Measurements from ENCODE around the gene ADAMTSL2.

ADAMTSL2 gene

DNA sequence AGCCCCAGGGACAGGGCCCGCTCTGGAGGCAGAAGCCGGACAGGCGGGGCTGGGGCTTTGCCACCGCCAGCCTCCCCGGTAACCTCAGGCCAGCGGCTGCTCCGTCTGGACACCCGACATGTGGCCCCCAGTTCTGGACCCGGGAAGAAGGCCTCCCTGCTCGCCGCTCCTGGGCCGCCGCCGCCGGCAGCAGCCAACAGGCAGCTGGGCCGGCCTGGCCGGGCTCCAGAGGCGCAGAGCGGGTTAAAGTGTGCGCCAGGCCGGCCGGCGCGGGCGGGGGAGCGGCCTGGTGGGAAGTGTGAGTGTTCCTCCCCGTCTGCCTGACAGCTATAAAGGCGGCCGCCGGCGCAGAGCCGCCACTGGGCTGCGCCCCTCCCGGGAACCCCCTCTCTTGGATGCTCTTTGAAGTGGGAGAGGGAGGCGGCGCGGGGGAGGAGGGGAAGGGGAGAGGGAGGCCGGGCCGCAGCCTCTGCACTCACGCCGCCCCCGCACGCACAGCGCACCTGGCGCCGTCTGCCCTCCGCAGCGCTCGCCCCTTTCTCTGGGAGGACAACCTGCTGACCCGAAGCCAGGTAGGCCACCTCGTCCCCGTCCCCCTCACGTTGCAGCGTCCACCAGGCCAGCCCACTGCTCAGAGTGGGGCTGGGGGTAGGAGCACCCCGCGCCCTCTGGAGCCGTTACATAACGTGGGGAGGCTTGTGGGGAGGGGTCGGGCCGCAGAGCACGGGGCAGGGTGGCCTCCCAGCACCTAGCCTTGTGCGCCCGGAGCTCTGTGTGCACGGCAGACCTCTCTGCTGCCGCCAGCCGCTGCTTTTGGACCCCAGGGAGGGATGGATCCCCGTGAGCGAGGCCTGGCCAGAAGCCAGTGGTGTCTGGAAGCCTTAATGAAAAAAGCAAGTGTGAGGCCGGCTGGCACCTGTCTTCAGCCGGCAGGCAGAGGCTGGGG is at the start of gene ADAMTSL2:
TSS of gene ADAMTSL2 (plus strand) at position 359 of the 946 bp plus-strand sequence. CDS start 2,009 bp downstream, outside the sequence.
- in situ Hi-C loops (cut with HindIII; ENCODE audit: low sequenced_read_pairs) = no loop called here

DNA sequence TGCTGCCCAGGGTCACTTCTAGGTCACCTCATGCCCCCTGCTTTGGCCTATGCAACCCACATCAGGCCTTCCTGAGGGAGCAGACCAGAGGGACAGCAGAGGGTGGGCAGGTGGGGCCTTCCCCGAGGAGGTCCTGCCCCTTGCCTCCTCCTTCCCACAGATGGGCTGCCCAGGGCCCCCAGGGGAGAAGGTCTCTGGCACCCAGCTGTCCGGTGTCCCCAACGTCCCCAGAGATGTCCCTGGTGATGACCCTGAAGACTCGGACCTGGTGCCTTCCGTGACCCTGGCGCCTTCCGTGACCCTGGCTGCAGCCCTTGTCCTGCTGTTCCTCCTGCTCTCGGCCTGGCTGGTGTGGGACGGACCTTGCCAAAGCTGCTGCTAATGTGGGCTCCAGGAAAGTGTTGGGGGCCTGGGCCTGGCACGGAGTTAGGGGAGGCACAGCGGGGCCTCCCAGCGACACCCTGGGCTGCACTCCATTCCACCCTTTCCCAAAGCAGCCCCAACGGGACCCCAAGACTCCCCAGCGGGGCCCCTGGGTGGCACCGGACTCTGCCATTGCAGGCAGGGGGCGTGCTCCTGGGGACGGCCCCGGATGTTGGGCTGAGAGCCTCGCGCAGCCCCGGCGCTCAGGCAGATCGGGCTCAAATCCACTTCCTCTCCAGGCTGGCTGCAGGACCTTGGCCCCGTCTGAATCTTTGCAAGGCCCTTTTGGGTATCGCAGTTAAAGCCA is 48.8 kb upstream of the ADAMTSL2 start:
- in situ Hi-C loops (cut with HindIII; ENCODE audit: low sequenced_read_pairs) = no loop called here

GRCh38 chr9:133487331-133487725 is 47.2 kb upstream of the ADAMTSL2 start:
- in situ Hi-C loops (cut with HindIII; ENCODE audit: low sequenced_read_pairs) = no loop called here

DNA sequence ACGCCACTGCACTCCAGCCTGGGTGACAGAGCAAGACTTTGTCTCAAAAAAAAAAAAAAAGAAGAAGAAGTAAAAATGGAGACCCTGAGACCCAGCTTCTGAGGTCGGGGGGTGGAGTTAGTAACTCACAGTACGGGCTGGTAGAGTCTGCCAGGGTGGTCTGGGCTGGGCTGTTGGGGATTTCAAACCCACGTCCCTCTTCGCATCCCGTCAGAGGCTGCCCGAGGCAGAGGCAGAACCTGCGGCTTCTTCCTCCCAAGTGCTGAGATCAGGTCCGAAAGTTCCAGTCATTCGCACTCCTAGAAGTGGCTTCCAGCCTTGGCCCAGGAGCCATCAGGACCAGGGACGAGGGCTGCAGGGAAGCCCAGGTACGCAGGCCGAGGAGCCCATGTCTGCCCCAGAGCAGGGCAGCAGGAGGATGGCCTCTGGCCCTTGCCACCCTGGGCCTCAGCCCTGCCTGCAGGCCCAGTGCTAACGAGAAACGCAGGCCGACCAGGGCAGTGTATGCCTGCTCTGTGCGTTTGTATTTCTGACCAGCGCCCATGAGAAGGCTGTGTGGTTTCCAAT is 45.7 kb upstream of the ADAMTSL2 start:
- in situ Hi-C loops (cut with HindIII; ENCODE audit: low sequenced_read_pairs) = no loop called here

- in situ Hi-C loops (cut with HindIII; ENCODE audit: low sequenced_read_pairs) = loop anchor here (10.0 kb wide), 1 partner anchor 115 kb away; the partner anchor contains the start of genes STKLD1 and SURF4
Measured at GRCh38 chr9:133489253-133490190, 45.0 kb upstream of the ADAMTSL2 start.

DNA sequence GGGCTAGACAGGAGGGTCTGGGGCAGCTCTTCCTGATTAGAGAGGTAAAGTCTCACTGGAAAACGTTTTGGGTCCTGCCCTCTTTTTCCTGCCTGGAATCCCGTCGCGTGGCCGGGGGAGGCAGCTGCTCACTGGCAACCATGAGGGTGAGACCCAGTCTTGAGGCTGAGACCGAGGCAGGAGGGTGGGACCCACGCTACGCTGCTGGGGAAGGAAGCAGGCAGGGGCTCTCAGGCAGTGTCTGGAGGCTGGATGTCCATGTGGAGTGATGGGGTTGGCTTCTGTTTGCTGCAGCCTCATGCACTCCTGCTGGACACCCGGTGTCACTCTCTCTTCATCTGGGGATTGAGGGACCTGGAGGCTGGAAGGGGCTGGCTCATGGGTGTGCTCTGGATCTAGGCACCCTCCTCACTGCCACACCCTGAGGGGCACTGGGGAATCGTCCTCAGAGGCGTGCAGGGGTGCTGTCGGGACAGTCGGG is 44.3 kb upstream of the ADAMTSL2 start:
- in situ Hi-C loops (cut with HindIII; ENCODE audit: low sequenced_read_pairs) = loop anchor here (10.0 kb wide), 1 partner anchor 115 kb away; the partner anchor contains the start of genes STKLD1 and SURF4

DNA sequence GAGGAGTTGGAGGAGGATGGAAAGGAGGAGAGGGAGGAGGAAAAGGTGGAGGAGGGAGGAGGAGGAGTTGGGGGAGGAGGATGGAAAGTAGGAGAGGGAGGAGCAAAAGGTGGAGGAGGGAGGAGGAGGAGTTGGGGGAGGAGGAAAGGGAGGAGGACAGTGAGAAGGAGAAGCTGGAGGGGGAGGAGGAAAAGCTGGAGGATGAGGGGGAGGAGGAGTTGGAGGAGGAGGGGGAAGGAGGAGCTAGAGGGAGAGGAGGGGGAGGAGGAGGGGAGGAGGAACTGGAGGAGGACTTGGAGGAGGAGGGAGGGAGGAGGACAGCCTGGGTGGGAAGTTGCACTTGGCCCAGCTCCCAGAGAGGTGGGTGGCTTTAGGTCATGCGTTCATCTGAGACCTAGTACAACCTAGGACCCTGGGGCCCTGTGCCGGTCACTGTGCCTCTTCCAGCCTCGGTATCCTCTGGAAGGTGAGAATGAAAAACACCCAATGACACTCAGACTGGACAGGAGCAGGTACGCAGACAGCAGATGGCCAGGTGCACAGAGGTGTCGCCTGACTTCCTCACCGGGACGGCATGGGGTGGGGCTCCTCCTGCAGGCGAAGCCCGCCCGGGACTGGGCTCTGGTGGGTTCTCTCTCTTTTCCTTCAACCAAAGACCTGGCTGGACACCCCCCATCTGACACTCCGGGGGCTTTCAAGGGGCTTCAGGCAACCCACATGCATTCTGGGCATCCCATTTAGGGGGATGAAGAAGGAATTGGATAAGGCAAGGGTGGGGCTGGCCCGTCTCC is 43.4 kb upstream of the ADAMTSL2 start:
- in situ Hi-C loops (cut with HindIII; ENCODE audit: low sequenced_read_pairs) = loop anchor here (10.0 kb wide), 1 partner anchor 116 kb away; the partner anchor contains the start of genes STKLD1 and SURF4

DNA sequence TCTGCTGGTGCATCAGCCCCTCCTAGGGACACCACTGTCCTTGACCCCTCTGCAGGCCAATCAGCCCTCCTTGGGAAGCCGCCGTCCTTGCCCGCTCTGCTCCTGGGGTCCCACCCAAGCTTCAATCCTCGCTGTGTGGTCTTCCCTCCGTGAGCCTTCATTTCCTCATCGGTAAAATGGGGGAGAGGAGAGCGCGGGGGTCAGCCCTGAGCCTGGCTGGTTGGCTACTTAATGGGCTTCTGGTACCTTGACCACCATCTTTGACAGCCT is 42.9 kb upstream of the ADAMTSL2 start:
- in situ Hi-C loops (cut with HindIII; ENCODE audit: low sequenced_read_pairs) = loop anchor here (10.0 kb wide), 1 partner anchor 117 kb away; the partner anchor contains the start of genes STKLD1 and SURF4

GRCh38 chr9:133492061-133493021 is 42.2 kb upstream of the ADAMTSL2 start:
- in situ Hi-C loops (cut with HindIII; ENCODE audit: low sequenced_read_pairs) = loop anchor here (10.0 kb wide), 1 partner anchor 118 kb away; the partner anchor contains the start of genes STKLD1 and SURF4

GRCh38 chr9:133493428-133493827 is 41.1 kb upstream of the ADAMTSL2 start:
- in situ Hi-C loops (cut with HindIII; ENCODE audit: low sequenced_read_pairs) = loop anchor here (10.0 kb wide), 1 partner anchor 119 kb away; the partner anchor contains the start of genes STKLD1 and SURF4

GRCh38 chr9:133493845-133494540 is 40.5 kb upstream of the ADAMTSL2 start:
- in situ Hi-C loops (cut with HindIII; ENCODE audit: low sequenced_read_pairs) = loop anchor here (10.0 kb wide), 1 partner anchor 119 kb away; the partner anchor contains the start of genes STKLD1 and SURF4

DNA sequence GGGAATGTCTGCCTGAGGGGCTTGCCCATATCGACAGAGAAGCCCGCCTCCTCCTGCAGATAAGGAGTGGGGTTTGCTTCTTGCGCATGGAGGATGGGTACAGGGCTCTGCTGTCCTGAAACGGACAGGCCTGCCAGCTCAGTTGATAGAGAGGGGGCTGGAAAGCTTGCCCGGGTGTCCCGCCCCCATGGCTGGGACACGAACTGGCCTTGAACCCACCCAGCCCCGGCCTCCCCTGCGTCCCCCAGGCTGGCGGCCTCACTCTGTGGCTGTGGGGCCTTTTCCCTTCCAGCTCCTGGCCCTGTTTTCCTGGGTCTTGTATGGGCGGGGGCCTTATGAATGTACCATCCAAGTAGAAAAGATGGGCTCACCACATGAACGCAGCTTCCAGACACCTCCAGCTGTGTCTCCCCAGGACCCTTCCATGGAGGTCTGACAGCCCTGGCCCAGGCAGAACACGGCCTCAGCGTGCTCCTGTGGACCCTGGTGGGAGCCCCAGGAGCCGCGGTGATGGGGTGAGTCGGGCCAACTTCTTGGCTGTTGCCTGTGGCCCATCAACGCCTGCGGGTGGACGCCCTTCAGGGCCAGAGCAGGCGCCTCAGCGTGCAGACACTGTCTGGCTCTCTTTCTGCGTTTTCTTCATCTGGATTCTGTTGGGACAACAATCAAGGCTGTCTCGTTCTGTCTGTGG is 39.7 kb upstream of the ADAMTSL2 start:
- in situ Hi-C loops (cut with HindIII; ENCODE audit: low sequenced_read_pairs) = loop anchor here (10.0 kb wide), 1 partner anchor 120 kb away; the partner anchor contains the start of genes STKLD1 and SURF4

DNA sequence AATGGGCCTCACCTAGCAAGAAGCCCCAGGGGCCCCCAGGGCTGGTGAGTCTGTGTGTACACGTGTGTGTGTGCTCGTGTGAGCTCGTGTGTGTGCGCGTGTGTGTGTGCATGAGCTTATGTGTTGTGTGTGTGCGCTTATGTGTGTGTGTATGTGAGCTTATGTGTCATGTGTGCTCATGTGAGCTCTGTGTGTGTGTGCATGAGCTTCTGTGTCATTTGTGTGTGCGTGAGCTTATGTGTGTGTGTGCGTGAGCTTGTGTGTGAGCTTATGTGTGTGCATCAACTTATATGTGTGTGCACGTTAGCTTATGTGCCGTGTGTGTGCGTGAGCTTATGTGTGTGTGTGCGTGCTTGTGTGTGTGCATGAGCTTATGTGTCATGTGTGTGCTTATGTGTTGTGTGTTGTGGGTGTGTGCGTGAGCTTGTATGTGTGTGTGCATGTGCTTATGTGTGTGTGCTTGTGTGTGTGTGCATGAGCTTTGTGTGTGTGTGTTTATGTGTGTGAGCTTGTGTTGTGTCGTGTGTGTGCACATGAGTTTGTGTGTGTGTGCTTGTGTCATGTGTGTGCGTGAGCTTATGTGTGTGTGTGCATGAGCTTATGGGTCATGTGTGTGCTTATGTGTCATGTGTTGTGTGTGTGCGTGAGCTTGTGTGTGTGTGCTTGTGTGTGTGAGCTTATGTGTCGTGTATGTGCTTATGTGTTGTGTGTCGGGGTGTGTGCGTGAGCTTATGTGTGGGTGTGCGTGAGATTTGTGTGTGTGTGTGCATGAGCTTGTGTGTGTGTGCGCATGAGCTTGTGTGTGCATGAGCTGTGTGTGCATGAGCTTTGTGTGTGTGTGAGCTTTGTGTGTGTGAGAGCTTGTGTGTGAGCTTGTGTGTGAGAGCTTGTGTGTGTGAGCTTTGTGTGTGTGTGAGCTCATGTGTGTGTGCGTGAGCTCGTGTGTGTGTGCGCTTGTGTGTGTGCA is 38.9 kb upstream of the ADAMTSL2 start:
- in situ Hi-C loops (cut with HindIII; ENCODE audit: low sequenced_read_pairs) = loop anchor here (10.0 kb wide), 1 partner anchor 121 kb away; the partner anchor contains the start of genes STKLD1 and SURF4

DNA sequence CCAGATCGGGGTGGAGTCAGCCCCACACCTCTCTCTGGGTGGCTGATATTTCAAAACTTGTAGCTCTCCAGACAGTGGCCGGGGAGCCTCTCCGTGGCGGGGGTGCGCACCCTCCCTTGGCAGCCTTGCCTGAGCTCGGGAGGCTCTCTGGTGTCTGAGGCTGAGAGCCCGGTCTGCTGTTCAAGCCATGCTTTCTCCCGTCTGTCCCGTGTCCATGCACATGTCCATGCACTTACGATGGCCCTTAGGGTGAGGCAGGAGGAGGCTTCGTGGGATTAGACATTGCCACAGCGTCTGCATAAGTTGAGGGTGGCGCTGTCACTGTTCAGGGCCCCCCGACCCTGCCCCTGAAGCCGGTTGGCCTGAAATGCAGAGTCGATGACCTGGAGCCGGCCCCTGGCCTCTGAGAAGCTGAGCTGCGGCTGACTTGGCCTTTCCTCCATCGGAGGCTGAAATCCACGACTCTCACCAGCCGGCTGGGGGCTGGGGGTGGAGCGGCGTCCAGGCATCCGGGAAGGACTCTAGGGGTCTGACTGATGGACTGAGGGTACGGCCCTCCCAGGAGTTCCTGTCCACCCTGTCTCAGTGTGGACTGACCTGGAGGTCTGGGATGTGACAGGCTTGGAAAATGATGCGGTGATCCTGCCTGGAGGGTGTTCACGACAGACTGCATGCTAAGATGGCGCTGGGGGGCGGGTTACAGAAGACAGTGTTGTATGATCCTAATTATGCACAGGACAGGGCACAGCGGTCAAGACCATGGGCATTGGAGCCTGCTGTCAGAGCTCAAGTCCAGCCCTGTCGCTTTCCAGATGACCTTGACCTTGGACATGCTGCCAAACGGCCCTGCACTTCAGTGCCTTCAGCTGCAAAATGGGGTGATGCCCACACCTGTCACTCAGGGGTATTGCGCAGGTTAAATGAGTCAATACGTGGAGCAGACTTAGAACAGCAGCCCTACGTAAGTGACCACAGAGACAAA is 37.4 kb upstream of the ADAMTSL2 start:
- in situ Hi-C loops (cut with HindIII; ENCODE audit: low sequenced_read_pairs) = loop anchor here (10.0 kb wide), 1 partner anchor 122 kb away; the partner anchor contains the start of genes STKLD1 and SURF4

Data from DLD1 (cell line).